Upper lobe of right lung (tissue), 1 donor: ENCODE measurements around the gene PCBP1. TPM values are rescaled to one million over a fixed set of nuclear protein-coding genes. Genes with fewer than 3 reads are reported as not detected.

Experiments
- total RNA-seq: library from RNA; stranded (reverse); fragmentation: NEBNext Ultra II Directional; extraction: Animal tissue kit (Norgen Biotek cat#: 25700); gene quantifications from one replicate; pipeline ENCODE4 v1.2.1, GENCODE V29; 2021
- donor health status: DM: no; HTN: yes; CAD: no; lungs with severe emphysema.

PCBP1 gene
- total RNA-seq, 1 donor from 2014 or later, result 337 TPM

Other genes starting within 250 kb of the PCBP1 start
- gene SNRNP27, start 193.5 kb upstream of the PCBP1 start, total RNA-seq, result 41.0 TPM
- 21.3 TPM for gene MXD1, start 172.4 kb upstream of the PCBP1 start, total RNA-seq
- gene ASPRV1, start 125.8 kb upstream of the PCBP1 start, total RNA-seq, result 2.1 TPM
- 9.6 TPM for gene C2orf42, start 103.5 kb downstream of the PCBP1 start, total RNA-seq
- gene TIA1, start 161.2 kb downstream of the PCBP1 start, total RNA-seq, result 110 TPM
- 157 TPM for gene PCYOX1, start 170.7 kb downstream of the PCBP1 start, total RNA-seq
- 96.8 TPM for gene SNRPG, start 206.3 kb downstream of the PCBP1 start, total RNA-seq
- gene FAM136A, start 214.6 kb downstream of the PCBP1 start, total RNA-seq, result 21.7 TPM